Measurements from ENCODE around the gene CD300A.

GRCh38 chr17:74497471-74497870 is 31.0 kb downstream of the CD300A start:
- no peak for TF ChIP-seq MAX (IDR thresholded peaks at IDR 0.05; ENCODE audit: low read depth, low read length)
- no peak for TF ChIP-seq POLR2A (IDR thresholded peaks at IDR 0.05; ENCODE audit: extremely low read depth, insufficient read length)

Measured in NB4 (cell line).